Effector memory CD8-positive, alpha-beta T cell (primary cell): ENCODE measurements around the gene VASN.

Experiments
- ATAC-seq: fragments of 150-1000 bp; cut with Tn5 transposase; replicated peaks from 2 replicates; pipeline ENCODE4 v1.10.0; 2021; ENCODE audit warnings: mild to moderate bottlenecking, moderate library complexity
- DNase-seq, 3 experiments: peaks; one replicate each; pipeline ENCODE4 v3.0.0; 2021
- H3K27ac Mint-ChIP-seq, 2 donors: one replicate each; pipeline ENCODE4 v1.8.0; 2022; ENCODE audit warnings: mild to moderate bottlenecking in 2 of 2, mixed read lengths in 2 of 2, moderate library complexity in 2 of 2
- H3K27me3 Mint-ChIP-seq, 2 donors: one replicate each; pipeline ENCODE4 v1.8.0; 2022; ENCODE audit warnings: mixed read lengths in 2 of 2
- H3K36me3 Mint-ChIP-seq: one replicate; pipeline ENCODE4 v1.8.0; 2022; ENCODE audit warnings: mild to moderate bottlenecking, moderate library complexity, mixed read lengths; ENCODE audit not compliant: insufficient read depth
- H3K4me1 Mint-ChIP-seq, 2 donors: one replicate each; pipeline ENCODE4 v1.8.0; 2022; ENCODE audit warnings: low read depth in 2 of 2, mixed read lengths in 2 of 2
- H3K4me3 Mint-ChIP-seq, 2 donors: one replicate each; pipeline ENCODE4 v1.8.0; 2022; ENCODE audit warnings: mild to moderate bottlenecking in 2 of 2, mixed read lengths in 2 of 2, moderate library complexity in 2 of 2
- H3K9me3 Mint-ChIP-seq, 2 donors: one replicate each; pipeline ENCODE4 v1.8.0; 2022; ENCODE audit warnings: mixed read lengths in 2 of 2
- total RNA-seq, 9 experiments: gene quantifications; one replicate each; lab custom pipeline; 2026; lab: John Stamatoyannopoulos, UW

VASN gene
- total RNA-seq = 0.30 to 4.0 (median 0.50) reads per million in 9 experiments

- peak; percentile 64 to 72 (median 71) for DNase-seq
- H3K9me3 Mint-ChIP-seq = no peaks in the 10 kb centered on the region
- peak within 1 kb of the TSS in 1 of 2 donors; percentile 90 for H3K27ac Mint-ChIP-seq
- ATAC-seq = peak; percentile 69
- peaks cover 12 to 33% of the 10 kb centered on the region in 2 donors for H3K4me1 Mint-ChIP-seq
- no peaks in the 10 kb centered on the region for H3K27me3 Mint-ChIP-seq
- peaks cover 97% of the 10 kb centered on the region for H3K36me3 Mint-ChIP-seq
- H3K4me3 Mint-ChIP-seq = peak within 1 kb of the TSS; percentile 76 to 80
Observed at GRCh38 chr16:4371357-4372000, at the start of gene VASN. Gene VASN (plus strand): TSS chr16:4371848. CDS start chr16:4380878, 9,030 bp downstream.

GRCh38 chr16:4322121-4323052 lies 49.3 kb upstream of the VASN start:
- H3K27ac Mint-ChIP-seq = peak overlapping the region in 1 of 2 donors; percentile 56
- peaks cover 4% of the 10 kb centered on the region for H3K36me3 Mint-ChIP-seq
- H3K4me1 Mint-ChIP-seq = peaks cover 8% of the 10 kb centered on the region in 2 donors
- no peak for DNase-seq
- no peak overlapping the region for H3K4me3 Mint-ChIP-seq
- ATAC-seq = no peak
- no peaks in the 10 kb centered on the region for H3K9me3 Mint-ChIP-seq
- no peaks in the 10 kb centered on the region for H3K27me3 Mint-ChIP-seq

- no peaks in the 10 kb centered on the region for H3K9me3 Mint-ChIP-seq
- ATAC-seq = no peak
- H3K4me1 Mint-ChIP-seq = peaks cover 4 to 5% of the 10 kb centered on the region in 2 donors
- no peak for DNase-seq
- no peak overlapping the region for H3K4me3 Mint-ChIP-seq
- no peak overlapping the region for H3K27ac Mint-ChIP-seq
- H3K36me3 Mint-ChIP-seq = peaks cover 4% of the 10 kb centered on the region
- peaks cover 0 to 3% of the 10 kb centered on the region in 2 donors for H3K27me3 Mint-ChIP-seq
Observed at GRCh38 chr16:4323071-4323844, 48.4 kb upstream of the VASN start.

- no peak for ATAC-seq
- peaks cover 4 to 5% of the 10 kb centered on the region in 2 donors for H3K4me1 Mint-ChIP-seq
- no peaks in the 10 kb centered on the region for H3K9me3 Mint-ChIP-seq
- no peak overlapping the region for H3K4me3 Mint-ChIP-seq
- peaks cover 4% of the 10 kb centered on the region for H3K36me3 Mint-ChIP-seq
- H3K27me3 Mint-ChIP-seq = peaks cover 0 to 8% of the 10 kb centered on the region in 2 donors
- no peak for DNase-seq
- no peak overlapping the region for H3K27ac Mint-ChIP-seq
Observed at GRCh38 chr16:4323845-4324488, 47.7 kb upstream of the VASN start.

- H3K4me3 Mint-ChIP-seq = no peak overlapping the region
- H3K27me3 Mint-ChIP-seq = peaks cover 0 to 8% of the 10 kb centered on the region in 2 donors
- peaks cover 0 to under 1% of the 10 kb centered on the region in 2 donors for H3K4me1 Mint-ChIP-seq
- no peak for DNase-seq
- H3K9me3 Mint-ChIP-seq = no peaks in the 10 kb centered on the region
- no peak overlapping the region for H3K27ac Mint-ChIP-seq
- peaks cover 4% of the 10 kb centered on the region for H3K36me3 Mint-ChIP-seq
- no peak for ATAC-seq
Observed at GRCh38 chr16:4324492-4325252, 47.0 kb upstream of the VASN start.

GRCh38 chr16:4325253-4325758 lies 46.3 kb upstream of the VASN start:
- no peaks in the 10 kb centered on the region for H3K4me1 Mint-ChIP-seq
- no peaks in the 10 kb centered on the region for H3K9me3 Mint-ChIP-seq
- H3K27ac Mint-ChIP-seq = no peak overlapping the region
- no peak overlapping the region for H3K4me3 Mint-ChIP-seq
- DNase-seq (no peak), ATAC-seq (no peak)
- H3K27me3 Mint-ChIP-seq = peaks cover 0 to 8% of the 10 kb centered on the region in 2 donors
- H3K36me3 Mint-ChIP-seq = peaks cover 4% of the 10 kb centered on the region

- Mint-ChIP-seq H3K9me3 (no peaks in the 10 kb centered on the region), H3K27ac (no peak overlapping the region), H3K4me1 (no peaks in the 10 kb centered on the region), H3K4me3 (peak overlapping the region; percentile 68 to 69), H3K27me3 (peaks cover 0 to 8% of the 10 kb centered on the region in 2 donors), H3K36me3 (no peaks in the 10 kb centered on the region)
- DNase-seq (no peak), ATAC-seq (peak; percentile 33)
Observed at GRCh38 chr16:4327386-4328045, 44.1 kb upstream of the VASN start.

- H3K4me1 Mint-ChIP-seq = no peaks in the 10 kb centered on the region
- DNase-seq (peak in 1 of 3 experiments; percentile 40), ATAC-seq (peak; percentile 73)
- H3K27me3 Mint-ChIP-seq = peaks cover 0 to 8% of the 10 kb centered on the region in 2 donors
- H3K36me3 Mint-ChIP-seq = peaks cover 3% of the 10 kb centered on the region
- H3K4me3 Mint-ChIP-seq = peak overlapping the region; percentile 68 to 69
- H3K27ac Mint-ChIP-seq = no peak overlapping the region
- H3K9me3 Mint-ChIP-seq = no peaks in the 10 kb centered on the region
Observed at GRCh38 chr16:4328046-4328781, 43.4 kb upstream of the VASN start.

- Mint-ChIP-seq H3K27ac (no peak overlapping the region), H3K4me3 (peak overlapping the region in 1 of 2 donors; percentile 68)
Observed at GRCh38 chr16:4328782-4329775, 42.6 kb upstream of the VASN start.

GRCh38 chr16:4330277-4330874 lies 41.3 kb upstream of the VASN start:
- Mint-ChIP-seq H3K36me3 (peaks cover 3% of the 10 kb centered on the region), H3K4me1 (no peaks in the 10 kb centered on the region), H3K4me3 (no peak overlapping the region), H3K27ac (no peak overlapping the region), H3K9me3 (no peaks in the 10 kb centered on the region), H3K27me3 (peaks cover 0 to 8% of the 10 kb centered on the region in 2 donors)
- ATAC-seq (peak; percentile 78), DNase-seq (peak; percentile 70 to 73 (median 73))

More at GRCh38 chr16:4328782-4329775, 42.6 kb upstream of the VASN start:
- peaks cover 3% of the 10 kb centered on the region for H3K36me3 Mint-ChIP-seq
- no peaks in the 10 kb centered on the region for H3K4me1 Mint-ChIP-seq
- H3K9me3 Mint-ChIP-seq = no peaks in the 10 kb centered on the region
- H3K27me3 Mint-ChIP-seq = peaks cover 0 to 8% of the 10 kb centered on the region in 2 donors
- no peak for ATAC-seq
- DNase-seq = no peak
